ENCODE results near the gene PLAC1.

The PLAC1 gene

DNA sequence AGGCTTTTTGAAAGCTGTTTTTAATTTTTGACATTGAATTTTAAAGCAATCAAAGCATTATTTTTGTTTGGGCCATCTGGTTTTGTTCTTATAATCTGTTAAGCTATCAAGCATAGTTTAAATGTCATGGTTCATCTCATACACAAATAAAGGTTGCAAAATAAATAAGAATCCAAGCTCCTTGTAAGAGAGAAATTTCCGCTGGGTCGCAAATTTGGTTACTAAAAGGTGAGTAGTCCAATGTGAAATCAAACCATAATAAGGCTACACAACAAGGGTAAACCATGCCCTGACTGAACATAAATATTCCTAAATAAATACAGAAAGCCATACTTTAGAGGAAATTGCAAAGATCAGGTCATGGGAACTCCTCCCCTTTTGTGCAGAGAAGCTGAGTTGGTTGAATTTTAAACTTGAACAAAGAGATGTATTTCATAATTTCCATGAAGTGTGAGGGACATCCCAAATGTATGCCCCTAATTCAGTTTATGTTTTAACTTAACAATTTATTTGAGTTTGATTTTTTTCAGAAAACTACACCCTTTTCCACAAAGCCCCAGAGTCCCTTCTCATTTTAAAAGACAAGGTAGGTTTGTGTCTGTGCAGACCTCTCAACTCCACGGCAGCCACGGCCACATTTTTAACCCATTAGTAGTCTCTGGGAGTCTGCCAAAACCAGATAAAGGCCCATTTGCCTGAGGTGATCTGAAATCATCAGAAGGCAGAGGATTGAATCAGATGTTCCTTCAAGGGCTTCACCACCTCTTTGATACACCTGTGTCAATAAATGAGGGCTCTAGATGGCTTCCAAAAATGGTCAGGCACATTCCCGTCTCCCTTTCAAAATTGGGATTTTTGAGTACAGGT, 85.2 kb downstream of the PLAC1 start:
- DNase-seq = no peak

DNA sequence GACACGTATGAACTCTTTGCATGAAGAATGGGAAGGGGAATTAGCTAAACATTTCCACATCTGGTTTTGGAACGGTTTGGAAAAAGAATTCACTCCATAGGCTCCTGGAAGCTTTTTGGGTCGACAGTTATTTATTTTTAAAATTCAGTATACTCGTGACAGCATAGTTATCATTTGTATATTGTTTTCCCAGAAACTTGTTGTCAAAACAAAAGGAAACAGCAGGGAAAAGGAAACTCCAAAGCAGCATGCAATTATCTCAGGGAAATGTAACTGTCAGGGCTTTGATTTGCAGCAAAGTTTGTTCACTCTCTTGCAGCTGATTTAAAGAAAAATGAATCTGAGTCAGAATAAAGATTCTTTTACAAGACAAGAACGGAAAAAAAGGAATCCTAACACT, 86.5 kb downstream of the PLAC1 start:
- DNase-seq = no peak

DNA sequence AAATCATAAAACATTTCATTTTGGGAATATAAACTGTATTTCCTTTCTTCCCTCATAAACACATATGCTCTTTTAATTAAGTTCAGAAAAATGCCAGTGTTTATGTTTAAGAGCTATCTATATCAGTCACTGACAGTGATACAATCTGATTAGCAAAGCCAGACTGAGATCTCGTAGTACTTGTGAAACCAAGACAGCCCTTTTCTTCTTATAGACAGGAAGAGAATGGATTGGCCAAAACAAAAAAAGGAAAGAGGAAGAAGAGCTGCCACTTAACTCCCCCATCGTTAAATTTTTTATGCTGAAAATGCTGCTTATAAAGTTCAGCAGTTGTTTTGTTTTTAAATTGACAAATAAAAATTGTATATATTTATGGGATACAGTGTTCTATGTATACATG, 87.4 kb downstream of the PLAC1 start:
- no peak for DNase-seq

DNA sequence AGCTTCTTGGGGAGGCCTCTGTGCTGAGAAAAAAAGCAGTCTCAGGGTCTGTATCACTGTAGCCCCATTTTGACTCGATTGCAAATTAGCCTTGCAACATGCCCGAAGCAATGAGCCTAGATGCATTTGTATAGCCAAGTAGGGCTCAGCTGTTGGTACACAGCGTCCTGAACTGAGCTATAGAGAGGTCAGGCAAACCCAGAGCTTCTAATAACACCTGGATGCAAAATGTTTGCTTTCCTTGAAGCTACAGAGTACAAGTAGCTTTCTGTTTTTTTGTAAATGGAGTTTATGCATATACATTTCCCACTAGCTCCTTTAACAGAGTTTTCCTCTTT, 87.8 kb downstream of the PLAC1 start:
- DNase-seq = no peak

DNA sequence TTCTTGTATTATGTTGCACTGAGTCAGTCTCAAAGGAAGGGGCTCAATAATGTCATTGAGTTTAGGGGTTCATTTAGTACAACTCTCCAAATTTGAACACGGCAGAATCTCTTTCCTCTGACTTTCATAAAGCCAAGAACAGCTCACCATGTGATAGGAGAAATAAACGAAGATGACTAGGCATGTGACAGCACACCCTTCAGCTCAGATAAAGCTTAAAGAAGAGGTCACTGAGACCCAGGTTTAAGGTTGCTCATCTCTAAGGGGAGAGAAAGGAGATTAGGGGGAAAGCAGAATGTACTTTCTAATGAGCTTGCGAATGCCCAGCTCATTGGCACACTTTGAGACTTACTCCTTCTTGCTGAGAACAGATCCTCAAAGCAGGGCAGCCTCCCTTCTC, 89.0 kb downstream of the PLAC1 start:
- DNase-seq = no peak

DNA sequence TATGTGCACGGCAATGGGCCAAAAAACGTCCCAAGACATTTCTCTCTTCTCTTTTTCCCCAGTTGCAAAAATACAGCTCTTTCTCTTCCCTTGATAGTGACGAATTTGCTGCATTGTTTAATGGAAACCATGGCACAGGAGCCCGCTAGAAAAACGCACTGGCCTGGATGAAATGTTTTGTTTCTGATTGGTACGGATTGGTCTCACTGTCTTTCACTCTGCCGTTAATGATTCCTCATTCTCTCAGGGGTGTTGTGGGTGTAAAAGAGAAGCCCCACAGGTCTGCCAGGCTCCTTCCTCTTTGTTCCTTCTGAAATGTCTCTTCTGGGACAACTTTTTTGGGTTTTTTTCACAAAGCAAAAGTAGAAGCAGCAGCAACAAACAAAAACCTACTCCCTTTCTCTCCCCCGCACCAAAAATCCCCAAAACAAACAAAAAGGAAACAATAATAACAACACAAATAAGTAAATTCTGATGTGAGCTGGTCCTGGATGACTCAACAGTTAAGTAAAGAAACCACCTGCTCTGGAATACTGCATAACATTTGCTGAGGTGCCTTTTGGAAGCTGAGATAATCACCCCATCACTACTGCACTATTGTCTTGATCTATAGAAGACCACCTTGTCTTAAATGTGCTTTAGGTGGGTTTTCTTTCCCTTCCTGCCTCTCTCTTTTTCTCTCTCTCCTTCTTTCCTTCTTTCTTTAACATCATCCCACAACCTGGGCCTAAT, 89.8 kb downstream of the PLAC1 start:
- DNase-seq = no peak

DNA sequence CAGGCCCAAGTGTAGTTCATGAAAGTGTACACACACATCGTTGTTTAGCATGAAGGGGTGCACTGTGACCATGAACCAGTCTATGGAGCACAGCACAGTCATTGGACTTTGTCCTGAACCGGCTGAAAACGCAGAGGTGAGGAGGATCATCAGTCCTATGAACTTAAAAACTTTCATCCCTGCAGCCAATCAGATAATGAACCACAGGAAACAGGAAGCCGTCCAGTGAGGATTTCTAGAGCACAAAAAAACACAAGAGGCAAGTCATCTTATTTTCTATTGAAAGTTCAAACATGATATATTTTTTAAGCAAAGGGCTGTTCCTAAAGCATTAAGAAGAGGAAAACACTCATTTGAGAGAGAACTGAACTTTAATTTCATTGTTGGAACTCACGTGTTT, 91.8 kb downstream of the PLAC1 start:
- no peak for DNase-seq

DNA sequence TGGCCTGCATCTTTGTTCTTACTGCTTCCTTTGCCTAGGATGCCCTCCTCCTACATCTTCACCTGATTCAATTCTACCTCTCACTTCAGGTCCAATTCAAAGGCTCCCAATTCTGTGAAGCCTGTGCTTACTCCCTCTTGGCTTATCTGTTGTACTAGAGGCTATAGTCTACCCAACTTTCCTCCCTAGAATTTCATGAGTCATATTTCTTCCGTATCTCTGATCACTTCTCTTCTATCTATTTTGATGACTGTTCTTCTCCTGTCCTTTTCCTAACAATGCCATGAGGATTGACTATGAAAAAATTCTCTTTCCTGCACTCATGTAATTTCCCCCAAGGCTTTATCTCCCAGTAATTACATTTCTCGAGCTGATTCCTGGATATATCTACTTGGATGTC, 96.3 kb downstream of the PLAC1 start:
- DNase-seq = no peak

DNA sequence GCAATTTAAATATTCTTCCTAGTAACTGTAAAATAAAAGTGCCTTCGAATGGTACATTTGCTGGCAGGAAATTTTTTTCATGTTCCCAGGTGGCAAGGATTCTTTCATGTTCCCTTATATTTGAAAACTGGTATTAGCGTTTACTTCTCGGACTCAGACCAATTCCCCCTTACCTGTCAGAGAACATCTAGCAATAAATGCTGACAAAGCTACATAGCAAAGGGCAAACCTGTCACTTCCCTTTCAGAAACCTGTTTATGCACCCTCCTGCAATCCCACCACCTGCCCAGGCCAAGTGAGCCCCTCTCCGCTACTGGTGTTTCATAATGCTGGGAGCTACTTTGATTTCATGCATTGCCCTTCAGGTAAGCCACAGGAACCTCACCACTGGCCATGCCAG, 100.1 kb downstream of the PLAC1 start:
- no peak for DNase-seq

DNA sequence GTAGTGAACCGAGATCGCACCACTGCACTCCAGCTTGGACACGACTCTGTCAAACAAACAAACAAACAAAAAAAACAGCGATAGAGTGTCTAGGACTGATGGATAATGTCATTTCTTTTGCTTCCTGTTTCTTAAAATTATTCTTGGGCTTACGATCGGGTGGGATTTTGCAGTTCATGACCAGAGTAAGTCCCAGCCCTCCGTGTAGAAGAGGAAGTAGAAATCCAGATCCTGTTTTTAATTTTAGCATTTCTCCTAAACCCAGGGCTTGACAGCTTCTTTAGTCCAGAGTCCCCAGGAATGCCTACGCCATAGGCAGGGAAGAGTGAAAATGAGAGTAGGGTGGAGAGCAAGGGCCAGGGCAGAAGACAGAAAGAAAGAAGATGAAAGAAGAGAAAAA, 104.0 kb downstream of the PLAC1 start:
- DNase-seq = no peak

DNA sequence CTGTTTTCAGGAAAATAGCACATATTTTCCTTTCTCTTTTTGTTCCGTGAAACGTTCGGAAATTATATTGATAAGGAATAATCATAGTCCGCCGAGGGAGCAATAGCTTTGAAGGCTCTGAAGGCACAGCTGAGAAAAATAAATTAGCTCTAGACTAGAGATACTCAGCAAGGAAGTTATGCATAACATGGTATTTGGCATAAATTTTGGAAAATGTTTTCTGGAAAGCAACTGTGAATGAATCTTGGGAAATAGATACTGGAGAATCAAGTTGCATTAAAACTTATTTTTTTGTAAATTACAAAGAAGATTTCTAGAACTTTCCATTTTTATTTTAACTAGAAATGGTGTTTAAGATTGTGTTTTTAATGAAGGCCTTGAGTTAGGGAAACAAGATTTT, 105.9 kb downstream of the PLAC1 start:
- no peak for DNase-seq

DNA sequence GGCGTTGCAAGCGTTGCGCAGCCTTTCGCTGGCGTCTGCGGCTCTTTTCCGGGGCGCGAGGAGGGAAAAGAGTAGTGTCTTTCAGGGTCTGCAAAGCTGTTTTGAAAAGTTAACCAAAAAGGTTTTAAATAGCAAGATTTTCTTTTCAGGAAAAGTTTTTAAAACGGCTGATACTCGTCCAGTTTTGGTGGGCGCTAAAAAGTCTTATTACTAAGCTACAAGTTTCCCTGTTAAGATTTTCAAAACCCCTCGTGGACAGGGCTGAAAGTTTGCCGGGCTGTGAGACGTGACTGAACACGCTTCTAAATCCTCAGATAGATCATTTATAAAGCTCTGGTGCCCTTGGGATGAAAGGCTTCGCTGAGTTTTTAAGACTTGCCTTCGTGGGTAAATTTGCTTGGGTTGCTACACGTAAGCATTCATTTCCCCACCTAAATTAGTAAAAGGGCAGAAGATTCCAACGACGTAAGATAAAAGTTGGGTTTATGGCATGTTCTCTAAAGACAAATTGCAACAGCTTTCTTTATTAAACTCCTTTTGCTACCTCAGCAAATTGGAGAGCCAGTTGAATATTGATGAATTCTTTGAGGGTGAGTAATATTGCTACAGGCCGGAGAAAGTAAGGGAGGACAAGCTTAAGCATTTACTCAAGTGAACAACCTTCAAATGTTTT, 106.8 kb downstream of the PLAC1 start:
- DNase-seq = no peak

DNA sequence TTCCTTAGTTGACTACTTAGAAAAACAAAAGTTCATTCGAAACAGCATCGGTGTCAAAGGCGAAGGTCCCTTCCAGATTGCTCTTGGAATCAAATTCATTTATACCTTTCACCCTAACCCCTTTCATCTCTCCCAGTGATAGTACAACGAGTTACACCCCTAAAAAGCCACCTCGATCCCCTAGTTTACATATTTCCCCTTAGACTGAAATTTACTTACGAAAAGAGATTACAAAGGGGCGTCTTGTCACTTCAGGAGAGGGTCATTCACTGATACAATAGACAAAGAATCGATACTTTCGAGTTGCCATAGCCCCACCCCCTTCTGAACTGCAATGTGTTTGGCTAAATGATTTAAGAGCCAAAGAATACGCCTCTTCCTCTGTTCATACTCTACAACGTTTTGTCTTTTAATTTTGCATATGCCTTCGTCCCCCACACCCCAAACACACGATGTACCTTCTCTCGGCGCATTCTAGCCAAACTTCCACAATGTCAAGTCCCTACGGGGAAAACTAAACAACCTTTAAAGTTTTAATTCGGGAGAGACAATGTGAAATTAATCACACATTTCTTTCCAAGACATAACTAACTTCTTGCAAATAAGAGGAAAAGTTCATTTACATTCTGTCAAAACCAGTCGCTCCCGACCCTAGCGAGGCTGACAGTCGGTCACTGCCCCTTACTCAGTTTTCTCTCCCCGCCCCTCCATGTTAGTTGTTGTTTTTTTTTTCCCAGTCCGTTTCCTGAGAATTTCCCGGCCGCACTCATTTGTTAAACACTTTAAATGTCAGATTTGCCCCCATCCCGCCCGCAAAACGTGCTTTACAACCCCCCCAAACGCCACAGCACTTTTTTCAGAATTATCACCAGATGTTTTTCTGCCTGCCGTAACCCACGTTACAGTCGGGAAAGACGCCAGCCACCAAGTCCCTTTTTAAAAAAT, 109.7 kb downstream of the PLAC1 start:
- DNase-seq = no peak

DNA sequence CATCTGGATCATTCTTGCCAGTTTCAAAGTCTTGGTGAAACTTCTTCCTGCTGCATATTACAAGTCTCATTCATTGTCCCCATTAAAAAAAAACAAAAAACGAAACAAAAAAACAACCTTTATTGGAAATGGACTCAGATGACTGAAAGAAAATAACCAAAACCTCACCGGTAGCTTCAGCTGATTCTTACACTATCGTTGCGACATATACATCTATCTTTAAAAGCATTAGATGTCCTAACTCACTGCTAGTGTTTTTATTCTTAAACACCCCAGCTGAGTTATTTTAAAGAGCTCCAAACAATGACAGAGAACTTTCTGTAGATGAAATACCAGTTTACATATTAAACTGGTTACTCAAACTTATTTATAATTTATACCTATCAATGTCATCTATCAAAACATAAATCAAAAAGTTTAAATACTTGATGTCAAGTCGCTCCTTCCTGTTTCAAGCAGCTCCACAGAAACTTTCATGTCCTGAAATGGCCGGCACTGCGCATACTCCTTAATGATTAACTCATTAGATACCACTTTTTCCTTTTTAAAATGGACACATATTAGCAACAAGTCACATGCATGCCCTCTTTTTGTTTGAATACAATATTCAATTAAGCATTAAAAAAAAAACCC, 111.1 kb downstream of the PLAC1 start:
- no peak for DNase-seq

DNA sequence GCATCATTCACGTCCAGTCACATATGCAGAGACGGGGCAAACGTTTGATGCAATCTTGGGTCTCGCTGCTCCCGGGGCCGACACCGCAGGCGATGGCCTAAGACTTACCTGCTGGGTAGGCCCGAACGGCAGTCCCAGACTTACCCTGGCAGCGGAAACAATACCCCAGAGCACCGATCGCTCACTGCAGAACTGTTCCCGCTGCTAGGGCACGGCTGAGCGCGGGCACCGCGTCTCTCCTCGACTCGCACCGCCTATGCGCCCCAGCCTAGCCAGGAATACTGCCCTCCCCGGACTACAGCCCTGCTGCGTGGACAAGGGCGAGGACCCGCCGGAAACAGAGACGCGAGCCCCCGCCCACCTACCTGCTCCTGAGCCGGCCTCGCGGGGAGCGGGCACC, 112.1 kb downstream of the PLAC1 start:
- no peak for DNase-seq

DNA sequence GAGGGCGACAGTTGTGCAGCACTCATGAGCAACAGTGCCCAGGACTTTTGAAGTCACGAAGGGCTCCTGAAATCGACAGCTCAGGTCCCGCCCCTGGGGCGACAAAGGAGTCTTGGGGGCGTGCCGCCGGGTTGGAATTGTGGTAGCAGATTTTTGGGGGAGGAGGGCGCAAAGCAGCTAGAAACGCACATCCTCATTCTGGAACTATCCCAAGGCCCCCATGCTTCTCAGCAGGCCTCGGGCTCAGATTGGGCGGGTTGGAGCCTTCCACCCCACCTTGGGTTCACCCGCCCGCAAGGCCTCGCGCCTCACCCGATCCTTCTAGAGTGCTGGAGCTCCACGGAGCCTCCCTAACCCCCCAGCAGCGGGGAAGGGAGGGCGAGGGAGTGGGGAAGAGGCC, 112.8 kb downstream of the PLAC1 start:
- DNase-seq = no peak

DNA sequence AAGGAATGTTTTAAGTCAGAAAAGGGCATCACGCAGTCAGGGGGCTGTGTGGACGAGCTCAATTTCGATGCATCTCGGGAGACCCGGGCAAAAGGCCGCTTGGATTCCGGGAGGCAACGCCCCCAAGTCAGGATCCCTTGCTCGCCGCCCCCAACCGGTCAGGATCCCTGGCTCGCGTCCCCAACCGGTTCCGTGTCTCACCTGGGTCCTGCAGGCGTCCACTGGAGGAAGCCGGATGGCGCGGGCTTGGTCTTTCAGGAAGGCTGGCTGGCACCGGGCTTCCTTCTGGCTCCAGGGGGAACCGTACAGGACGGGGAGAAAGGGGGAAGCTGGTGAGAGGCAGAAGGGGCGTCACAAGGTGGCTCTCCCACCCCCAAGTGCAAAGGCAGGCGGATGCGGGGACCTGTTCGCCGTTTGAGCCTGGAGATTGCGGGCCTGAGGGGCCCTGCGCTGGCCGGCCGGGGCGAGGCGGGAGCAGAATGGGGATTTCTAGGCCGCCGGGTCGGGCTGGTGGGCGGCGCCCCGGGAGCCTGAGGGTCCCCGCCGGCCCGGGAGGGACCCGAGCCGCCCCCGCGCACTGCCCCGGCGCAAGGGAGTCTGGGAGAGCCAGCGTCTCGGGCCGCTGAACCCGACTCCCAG, 113.6 kb downstream of the PLAC1 start:
- no peak for DNase-seq

DNA sequence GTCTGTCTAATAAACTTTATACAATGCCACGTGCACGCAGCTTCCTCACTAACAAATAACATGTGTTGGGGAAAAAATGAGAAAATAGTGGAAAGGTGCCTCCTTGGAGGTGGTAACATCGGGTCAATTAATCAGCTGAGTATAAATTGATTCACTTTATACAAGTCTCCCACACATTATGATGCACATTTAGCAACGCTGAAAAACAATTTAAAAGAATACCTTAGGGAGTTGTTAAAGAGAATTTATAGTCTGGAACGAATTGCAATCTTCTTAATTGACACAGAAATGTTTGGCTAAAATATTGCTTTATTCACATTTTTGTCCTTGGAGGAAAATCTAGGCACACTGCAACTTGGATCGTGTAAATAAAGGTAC, 114.1 kb downstream of the PLAC1 start:
- DNase-seq = no peak

DNA sequence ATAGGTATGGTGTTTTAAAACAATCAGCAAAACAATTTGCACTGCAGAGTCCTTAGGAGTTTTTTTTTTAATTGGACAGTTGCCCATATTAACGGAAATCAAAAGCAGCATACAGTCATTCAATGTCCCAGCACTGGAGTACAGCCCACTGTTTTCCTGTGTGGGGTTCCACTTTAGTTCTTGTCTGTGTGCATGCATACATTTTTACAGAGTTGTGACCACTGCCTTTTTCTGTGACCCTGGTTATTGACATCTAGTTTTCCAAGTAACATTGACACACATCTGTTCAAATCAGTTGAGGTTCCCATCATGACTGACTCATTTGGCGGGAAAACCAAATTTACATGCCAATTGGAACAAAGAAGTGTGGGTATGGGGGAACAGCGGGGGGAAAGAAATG, 115.0 kb downstream of the PLAC1 start:
- no peak for DNase-seq

DNA sequence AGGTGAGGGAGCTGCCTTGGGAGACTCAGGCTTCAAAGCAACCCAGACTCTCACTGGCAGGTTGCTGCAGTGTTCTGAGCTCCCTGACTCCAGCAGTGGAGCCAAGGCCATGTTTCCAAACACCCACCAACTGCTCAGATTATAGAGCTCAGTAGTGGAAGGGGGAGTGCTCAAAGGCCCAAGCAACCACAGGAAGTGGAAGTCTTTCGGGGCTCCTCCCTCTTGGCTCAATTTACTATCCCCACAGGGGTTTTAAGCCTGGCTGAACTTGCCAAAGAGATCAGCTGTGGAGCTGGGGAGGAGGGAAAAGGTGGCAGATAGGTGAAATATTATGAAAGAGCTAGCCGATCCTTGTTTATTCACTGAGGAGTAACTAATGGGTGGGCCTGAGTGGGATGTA, 115.8 kb downstream of the PLAC1 start:
- DNase-seq = no peak

DNA sequence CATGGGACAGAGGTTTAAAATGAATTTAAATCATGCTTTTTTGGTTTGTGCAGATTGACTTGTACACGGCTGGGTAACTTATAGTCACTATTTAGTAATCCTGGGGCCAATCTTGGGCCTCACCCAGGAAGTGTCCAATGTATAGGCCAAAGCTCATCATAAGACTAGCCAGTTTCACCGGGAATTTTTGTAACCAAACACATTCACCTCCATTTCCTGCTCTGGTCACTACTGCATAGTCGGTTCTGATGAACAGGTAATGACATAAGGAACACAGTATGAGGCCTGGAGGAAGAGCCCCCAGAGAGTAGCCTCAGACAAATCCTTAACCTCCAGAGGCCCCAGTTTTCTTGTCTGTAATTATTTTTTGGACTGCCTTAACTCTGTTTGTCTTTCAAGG, 116.4 kb downstream of the PLAC1 start:
- no peak for DNase-seq

DNA sequence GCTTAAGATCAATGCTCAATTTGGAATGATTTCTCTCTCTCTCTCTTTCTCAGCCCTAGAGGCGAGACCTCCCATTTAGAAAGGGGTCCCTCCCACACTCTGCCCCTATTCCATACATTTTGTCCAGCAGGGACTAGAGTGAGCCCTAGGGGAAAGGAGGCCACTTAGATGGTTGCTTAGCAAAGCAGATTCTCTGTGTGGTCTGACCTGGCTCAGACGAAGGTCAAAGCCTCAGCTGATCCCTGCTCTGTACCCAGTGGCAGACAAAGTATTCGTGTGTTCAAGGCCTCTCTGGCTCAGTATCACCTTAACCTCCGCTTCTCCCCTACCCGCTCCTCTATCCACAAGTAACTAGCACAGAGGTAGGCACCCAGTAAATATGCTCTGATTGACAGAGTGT, 120.0 kb downstream of the PLAC1 start:
- no peak for DNase-seq
